IMR-90 (cell line): ENCODE measurements around the gene EPHB1. TPM values are rescaled to one million over a fixed set of nuclear protein-coding genes. Genes with fewer than 3 reads are reported as not detected.

Experiments
- ATAC-seq: fragments of 200-7000 bp; cut with Tn5 transposase; 2 replicates; pipeline ENCODE4 v1.9.1; 2020; ENCODE audit warnings: low read depth, mild to moderate bottlenecking, moderate library complexity
- BruUV-seq: library from RNA; stranded (reverse); fragments of 400-500 nt; replicated peaks from 2 replicates; lab custom pipeline; 2021; lab: Mats Ljungman, UMichigan
- CTCF ChIA-PET: fragments of 300-600 bp; formaldehyde crosslinking; extraction: SDS; loops from one replicate; lab custom pipeline; 2021; ENCODE audit warnings: antibody characterized with exemption; lab: Yijun Ruan, JAX
- POLR2A ChIA-PET: fragments of 300-600 bp; sonication (Branson Sonifier 250); formaldehyde crosslinking; loops from one replicate; lab custom pipeline; 2022; ENCODE audit warnings: antibody characterized with exemption; ENCODE audit not compliant: unreplicated experiment; lab: Charles Lee
- DNase-seq: peaks from one replicate; pipeline ENCODE4 v3.0.0; 2013
- H2AFZ ChIP-seq: replicated peaks from 2 replicates; pipeline ENCODE3; 2013; ENCODE audit warnings: low read length, mild to moderate bottlenecking; ENCODE audit not compliant: poor library complexity
- H2AK5ac ChIP-seq: 2 replicates; pipeline ENCODE4 v1.6.1; 2013; ENCODE audit warnings: low read depth, low read length, inconsistent platforms
- H2AK9ac ChIP-seq: replicated peaks from 2 replicates; pipeline ENCODE3; 2013; ENCODE audit warnings: mild to moderate bottlenecking, low read depth, low read length, moderate library complexity; ENCODE audit not compliant: poor library complexity
- H2BK120ac ChIP-seq: 2 replicates; pipeline ENCODE4 v1.6.1; 2013; ENCODE audit warnings: low read depth, low read length, inconsistent platforms
- H2BK15ac ChIP-seq: 3 replicates; pipeline ENCODE4 v1.6.1; 2013; ENCODE audit warnings: low read depth, low read length, inconsistent platforms
- H2BK20ac ChIP-seq: 2 replicates; pipeline ENCODE4 v1.6.1; 2013; ENCODE audit warnings: low read depth, mild to moderate bottlenecking, inconsistent platforms, low read length, moderate library complexity
- H2BK5ac ChIP-seq: 2 replicates; pipeline ENCODE4 v1.6.1; 2013; ENCODE audit warnings: mild to moderate bottlenecking, low read depth, low read length, inconsistent platforms; ENCODE audit not compliant: poor library complexity, severe bottlenecking
- H3K14ac ChIP-seq: replicated peaks from 2 replicates; pipeline ENCODE4 v1.6.1; 2013; ENCODE audit warnings: low read depth, low read length, inconsistent platforms
- H3K18ac ChIP-seq: 2 replicates; pipeline ENCODE4 v1.6.1; 2013; ENCODE audit warnings: low read depth, low read length, control low read depth
- H3K23ac ChIP-seq: 2 replicates; pipeline ENCODE4 v1.6.1; 2013; ENCODE audit warnings: low read depth, low read length, inconsistent platforms
- H3K27ac ChIP-seq: 2 replicates; pipeline ENCODE4 v1.5.1; 2013; ENCODE audit warnings: mild to moderate bottlenecking, control low read depth, low read length; ENCODE audit not compliant: insufficient read depth
- H3K27me3 ChIP-seq: 2 replicates; pipeline ENCODE4 v1.6.1; 2013; ENCODE audit warnings: low read length; ENCODE audit not compliant: control insufficient read depth, insufficient read depth
- H3K36me3 ChIP-seq: 2 replicates; pipeline ENCODE4 v1.6.1; 2013; ENCODE audit warnings: low read length, mixed read lengths; ENCODE audit not compliant: control insufficient read depth, insufficient read depth
- H3K4ac ChIP-seq: 2 replicates; pipeline ENCODE4 v1.6.1; 2013; ENCODE audit warnings: low read depth, low read length, inconsistent platforms
- H3K4me1 ChIP-seq: 2 replicates; pipeline ENCODE4 v1.6.1; 2013; ENCODE audit warnings: low read length, mixed read lengths; ENCODE audit not compliant: control insufficient read depth, insufficient read depth
- H3K4me2 ChIP-seq: 2 replicates; pipeline ENCODE4 v1.6.1; 2013; ENCODE audit warnings: low read depth, mild to moderate bottlenecking, control low read depth, low read length, moderate library complexity
- H3K4me3 ChIP-seq: 2 replicates; pipeline ENCODE4 v1.5.1; 2013; ENCODE audit warnings: low read depth, mild to moderate bottlenecking, control low read depth, low read length, moderate library complexity; ENCODE audit not compliant: insufficient read depth
- H3K56ac ChIP-seq: 2 replicates; pipeline ENCODE4 v1.6.1; 2013; ENCODE audit warnings: low read length, inconsistent platforms; ENCODE audit not compliant: insufficient read depth; ENCODE audit errors: extremely low read depth
- H3K79me1 ChIP-seq, 2 experiments: 2 replicates each; pipeline ENCODE4 v1.6.1; 2013; ENCODE audit warnings: low read length in 2 of 2, inconsistent platforms in 1 of 2, low read depth in 1 of 2
- H3K9ac ChIP-seq: 2 replicates; pipeline ENCODE4 v1.6.1; 2013; ENCODE audit warnings: low read depth, low read length, control low read depth
- H3K9me1 ChIP-seq: 2 replicates; pipeline ENCODE4 v1.6.1; 2013; ENCODE audit warnings: low read length, inconsistent platforms; ENCODE audit not compliant: insufficient read depth
- H3K9me3 ChIP-seq: 2 replicates; pipeline ENCODE4 v1.6.1; 2013; ENCODE audit warnings: low read length; ENCODE audit not compliant: control insufficient read depth, insufficient read depth
- H4K20me1 ChIP-seq: 2 replicates; pipeline ENCODE4 v1.6.1; 2013; ENCODE audit warnings: low read length, inconsistent platforms; ENCODE audit not compliant: insufficient read depth
- H4K5ac ChIP-seq: 2 replicates; pipeline ENCODE4 v1.6.1; 2013; ENCODE audit warnings: mild to moderate bottlenecking, low read depth, low read length, control low read depth
- H4K8ac ChIP-seq, 2 experiments: 2 replicates each; pipeline ENCODE4 v1.6.1; 2013; ENCODE audit warnings: low read depth in 2 of 2, low read length in 2 of 2, control low read depth in 1 of 2, inconsistent platforms in 1 of 2
- H4K91ac ChIP-seq: 2 replicates; pipeline ENCODE4 v1.6.1; 2013; ENCODE audit warnings: low read depth, low read length, inconsistent platforms; ENCODE audit not compliant: insufficient read depth
- BHLHE40 ChIP-seq: fragments of 150-350 bp; IDR thresholded peaks from 2 replicates; pipeline ENCODE4 v1.6.1; 2016; ENCODE audit warnings: mild to moderate bottlenecking, low read depth, low read length
- CEBPB ChIP-seq: IDR thresholded peaks from 2 replicates; pipeline ENCODE4 v1.6.1; 2012; ENCODE audit warnings: low read depth, low read length, improper control_type of control experiment
- CHD1 ChIP-seq: IDR thresholded peaks from 2 replicates; pipeline ENCODE4 v1.6.1; 2012; ENCODE audit warnings: low read depth, low read length, improper control_type of control experiment
- FOS ChIP-seq: fragments of 150-350 bp; IDR thresholded peaks from 2 replicates; pipeline ENCODE4 v1.6.1; 2016; ENCODE audit warnings: low read depth, low read length
- MAFK ChIP-seq: IDR thresholded peaks from 2 replicates; pipeline ENCODE4 v1.6.1; 2012; ENCODE audit warnings: low read depth, low read length, improper control_type of control experiment
- MAZ ChIP-seq: IDR thresholded peaks from 2 replicates; pipeline ENCODE4 v1.6.1; 2012; ENCODE audit warnings: low read depth, mild to moderate bottlenecking, low read length, improper control_type of control experiment, moderate library complexity, borderline replicate concordance
- MXI1 ChIP-seq: IDR thresholded peaks from 2 replicates; pipeline ENCODE4 v1.6.1; 2012; ENCODE audit warnings: low read depth, mild to moderate bottlenecking, low read length, moderate library complexity, borderline replicate concordance
- NFE2L2 ChIP-seq: fragments of 150-350 bp; IDR thresholded peaks from 2 replicates; pipeline ENCODE4 v1.6.1; 2016; ENCODE audit warnings: low read depth, mild to moderate bottlenecking, low read length
- POLR2A ChIP-seq: IDR thresholded peaks from 2 replicates; pipeline ENCODE4 v1.6.1; 2012; ENCODE audit warnings: mild to moderate bottlenecking, low read depth, low read length
- RAD21 ChIP-seq: IDR thresholded peaks from 2 replicates; pipeline ENCODE4 v1.6.1; 2012; ENCODE audit warnings: low read length, improper control_type of control experiment
- RCOR1 ChIP-seq: IDR thresholded peaks from 2 replicates; pipeline ENCODE4 v1.6.1; 2012; ENCODE audit warnings: mild to moderate bottlenecking, low read length, improper control_type of control experiment; ENCODE audit not compliant: insufficient replicate concordance
- RFX5 ChIP-seq: IDR thresholded peaks from 2 replicates; pipeline ENCODE4 v1.8.0; 2012; ENCODE audit warnings: low read depth, mild to moderate bottlenecking, low read length, moderate library complexity
- SMC3 ChIP-seq: fragments of 150-350 bp; IDR thresholded peaks from 2 replicates; pipeline ENCODE4 v1.6.1; 2016; ENCODE audit warnings: low read depth, mild to moderate bottlenecking, antibody characterized with exemption, low read length, moderate library complexity
- whole genome bisulfite sequencing, 2 experiments: methylation state at CpG; one replicate each; pipeline versions ENCODE4 v1.1.5 to v1.1.7; 2013; ENCODE audit warnings: missing lambda C conversion rate in 2 of 2; ENCODE audit not compliant: insufficient read length in 1 of 2; ENCODE audit errors: extremely low coverage in 2 of 2; 5-methylcytosine and 5-hydroxymethylcytosine counted together
- dilution Hi-C: fragments of 300-500 bp; cut with HindIII; formaldehyde crosslinking; loops from one replicate; pipeline ENCODE4 v1.14.3; 2018; ENCODE audit warnings: low sequenced_read_pairs; ENCODE audit not compliant: unreplicated experiment
- in situ Hi-C: fragments of 300-500 bp; cut with MboI; formaldehyde crosslinking; loops from 3 replicates; pipeline ENCODE4 v1.14.3; 2019; ENCODE audit warnings: low sequenced_read_pairs, inconsistent platforms, mixed read lengths
- intact Hi-C: fragments of 100-400 bp; cut with micrococcal nuclease; formaldehyde crosslinking; loops from 2 replicates; pipeline ENCODE4 v1.10.0; 2022
- polyA plus RNA-seq, 3 experiments: library from polyadenylated mRNA; depleted of rRNA; stranded (reverse); fragments of >200 nt; gene quantifications; 2 replicates each; pipeline ENCODE4 v1.2.3, GENCODE V29; 2012; ENCODE audit warnings: low replicate concordance in 1 of 3
- total RNA-seq: library from RNA; depleted of rRNA; stranded (reverse); fragments of >200 nt; gene quantifications from 2 replicates; pipeline ENCODE4 v1.2.3, GENCODE V29; 2012
- TF ChIP-seq, protein P1 (sequence below): conservative IDR thresholded peaks from 2 replicates; pipeline ENCODE4 v1.5.1; 2012; ENCODE audit warnings: mild to moderate bottlenecking, low read depth, low read length, improper control_type of control experiment
- TF ChIP-seq, protein P2 (sequence below): fragments of 150-350 bp; IDR thresholded peaks from 2 replicates; pipeline ENCODE4 v1.6.1; 2017; ENCODE audit warnings: mild to moderate bottlenecking, antibody characterized with exemption, low read length, low read depth
- TF ChIP-seq, protein P3 (sequence below): fragments of 150-350 bp; IDR thresholded peaks from 2 replicates; pipeline ENCODE4 v1.6.1; 2016; ENCODE audit warnings: low read depth, mild to moderate bottlenecking, low read length, moderate library complexity, borderline replicate concordance

Gene EPHB1
- total and polyA plus RNA-seq, 2 of the 4 experiments (the other 2 are of a cell fraction) = 0.17 to 0.36 TPM

GRCh38 chr3:134794323-134794722 lies 737 bp upstream of the EPHB1 start:
- Histone ChIP-seq H2AFZ (no peak overlapping the region), H3K27me3 (peaks cover 48% of the 10 kb centered on the region)
- intact Hi-C loops = loop anchor here (10.0 kb wide), 1 partner anchor 1250 kb away; no protein-coding TSS in a partner anchor

More at GRCh38 chr3:134794323-134794722, 737 bp upstream of the EPHB1 start:
- Histone ChIP-seq H3K56ac (no peak overlapping the region), H3K4me3 (no peak overlapping the region), H3K79me1 (no peaks in the 10 kb centered on the region), H3K14ac (no peak overlapping the region), H2AK5ac (no peak overlapping the region), H4K8ac (no peak overlapping the region), H3K4me1 (peaks cover 1% of the 10 kb centered on the region; the same call in 1 of the 2 replicates), H2BK20ac (no peak overlapping the region), H4K91ac (no peak overlapping the region), H2AK9ac (no peak overlapping the region), H3K23ac (no peak overlapping the region), H3K4ac (no peak overlapping the region), H3K18ac (no peak overlapping the region), H3K27ac (no peak overlapping the region), H2BK120ac (no peak overlapping the region), H3K9me3 (no peaks in the 10 kb centered on the region), H3K36me3 (no peaks in the 10 kb centered on the region), H3K4me2 (no peak overlapping the region), H4K5ac (no peak overlapping the region), H4K20me1 (no peaks in the 10 kb centered on the region; the same call in 1 of the 2 replicates), H3K9me1 (no peaks in the 10 kb centered on the region), H2BK5ac (no peak overlapping the region), H3K9ac (no peak overlapping the region), H2BK15ac (no peak overlapping the region)
- no TSS peak for BruUV-seq
- WGBS, 2 experiments = no CpG with 5 or more reads among the region's 9 CpGs
- dilution Hi-C loops (no loop called here), in situ Hi-C loops (loop anchor here (25.0 kb wide), 1 partner anchor 1243 kb away; no protein-coding TSS in a partner anchor)
- TF ChIP-seq FOS (no peak), MAZ (no peak), SMC3 (no peak), CHD1 (no peak), POLR2A (no peak), BHLHE40 (no peak), MXI1 (no peak), RAD21 (no peak), MAFK (no peak), CEBPB (no peak), RFX5 (no peak), NFE2L2 (no peak), RCOR1 (no peak)
- TF ChIP-seq, protein P1, sequence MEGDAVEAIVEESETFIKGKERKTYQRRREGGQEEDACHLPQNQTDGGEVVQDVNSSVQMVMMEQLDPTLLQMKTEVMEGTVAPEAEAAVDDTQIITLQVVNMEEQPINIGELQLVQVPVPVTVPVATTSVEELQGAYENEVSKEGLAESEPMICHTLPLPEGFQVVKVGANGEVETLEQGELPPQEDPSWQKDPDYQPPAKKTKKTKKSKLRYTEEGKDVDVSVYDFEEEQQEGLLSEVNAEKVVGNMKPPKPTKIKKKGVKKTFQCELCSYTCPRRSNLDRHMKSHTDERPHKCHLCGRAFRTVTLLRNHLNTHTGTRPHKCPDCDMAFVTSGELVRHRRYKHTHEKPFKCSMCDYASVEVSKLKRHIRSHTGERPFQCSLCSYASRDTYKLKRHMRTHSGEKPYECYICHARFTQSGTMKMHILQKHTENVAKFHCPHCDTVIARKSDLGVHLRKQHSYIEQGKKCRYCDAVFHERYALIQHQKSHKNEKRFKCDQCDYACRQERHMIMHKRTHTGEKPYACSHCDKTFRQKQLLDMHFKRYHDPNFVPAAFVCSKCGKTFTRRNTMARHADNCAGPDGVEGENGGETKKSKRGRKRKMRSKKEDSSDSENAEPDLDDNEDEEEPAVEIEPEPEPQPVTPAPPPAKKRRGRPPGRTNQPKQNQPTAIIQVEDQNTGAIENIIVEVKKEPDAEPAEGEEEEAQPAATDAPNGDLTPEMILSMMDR = no peak
- TF ChIP-seq, protein P2, sequence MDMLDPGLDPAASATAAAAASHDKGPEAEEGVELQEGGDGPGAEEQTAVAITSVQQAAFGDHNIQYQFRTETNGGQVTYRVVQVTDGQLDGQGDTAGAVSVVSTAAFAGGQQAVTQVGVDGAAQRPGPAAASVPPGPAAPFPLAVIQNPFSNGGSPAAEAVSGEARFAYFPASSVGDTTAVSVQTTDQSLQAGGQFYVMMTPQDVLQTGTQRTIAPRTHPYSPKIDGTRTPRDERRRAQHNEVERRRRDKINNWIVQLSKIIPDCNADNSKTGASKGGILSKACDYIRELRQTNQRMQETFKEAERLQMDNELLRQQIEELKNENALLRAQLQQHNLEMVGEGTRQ = no peak
- TF ChIP-seq, protein P3, sequence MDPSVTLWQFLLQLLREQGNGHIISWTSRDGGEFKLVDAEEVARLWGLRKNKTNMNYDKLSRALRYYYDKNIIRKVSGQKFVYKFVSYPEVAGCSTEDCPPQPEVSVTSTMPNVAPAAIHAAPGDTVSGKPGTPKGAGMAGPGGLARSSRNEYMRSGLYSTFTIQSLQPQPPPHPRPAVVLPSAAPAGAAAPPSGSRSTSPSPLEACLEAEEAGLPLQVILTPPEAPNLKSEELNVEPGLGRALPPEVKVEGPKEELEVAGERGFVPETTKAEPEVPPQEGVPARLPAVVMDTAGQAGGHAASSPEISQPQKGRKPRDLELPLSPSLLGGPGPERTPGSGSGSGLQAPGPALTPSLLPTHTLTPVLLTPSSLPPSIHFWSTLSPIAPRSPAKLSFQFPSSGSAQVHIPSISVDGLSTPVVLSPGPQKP = no peak
- ChIA-PET POLR2A (no interaction called here), CTCF (interaction anchor here (0.6 to 1.5 kb wide), 9 partner anchors 9 to 1248 kb away, joined by 3 to 13 read pairs (median 3); no protein-coding TSS in a partner anchor)
- no peak for ATAC-seq
- DNase-seq = no peak
